Measurements from ENCODE around the gene CYS1. TPM values are rescaled to one million over a fixed set of nuclear protein-coding genes. Genes with fewer than 3 reads are reported as not detected.
A peak's percentile ranks its signal among the peaks of the same experiment; 100 is the strongest.

Gene CYS1
- total RNA-seq, 1 donor from 2014 or later, result 20.8 TPM

GRCh38 chr2:10085043-10085667 is 4.9 kb upstream of the CYS1 start:
- DNase-seq (ENCODE audit: low read depth), result no peak
- TF ChIP-seq, protein P1, sequence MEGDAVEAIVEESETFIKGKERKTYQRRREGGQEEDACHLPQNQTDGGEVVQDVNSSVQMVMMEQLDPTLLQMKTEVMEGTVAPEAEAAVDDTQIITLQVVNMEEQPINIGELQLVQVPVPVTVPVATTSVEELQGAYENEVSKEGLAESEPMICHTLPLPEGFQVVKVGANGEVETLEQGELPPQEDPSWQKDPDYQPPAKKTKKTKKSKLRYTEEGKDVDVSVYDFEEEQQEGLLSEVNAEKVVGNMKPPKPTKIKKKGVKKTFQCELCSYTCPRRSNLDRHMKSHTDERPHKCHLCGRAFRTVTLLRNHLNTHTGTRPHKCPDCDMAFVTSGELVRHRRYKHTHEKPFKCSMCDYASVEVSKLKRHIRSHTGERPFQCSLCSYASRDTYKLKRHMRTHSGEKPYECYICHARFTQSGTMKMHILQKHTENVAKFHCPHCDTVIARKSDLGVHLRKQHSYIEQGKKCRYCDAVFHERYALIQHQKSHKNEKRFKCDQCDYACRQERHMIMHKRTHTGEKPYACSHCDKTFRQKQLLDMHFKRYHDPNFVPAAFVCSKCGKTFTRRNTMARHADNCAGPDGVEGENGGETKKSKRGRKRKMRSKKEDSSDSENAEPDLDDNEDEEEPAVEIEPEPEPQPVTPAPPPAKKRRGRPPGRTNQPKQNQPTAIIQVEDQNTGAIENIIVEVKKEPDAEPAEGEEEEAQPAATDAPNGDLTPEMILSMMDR (conservative IDR thresholded peaks at IDR 0.05; ENCODE audit: low read depth, low read length), result no peak

GRCh38 chr2:10084223-10084865 is 4.1 kb upstream of the CYS1 start:
- TF ChIP-seq, protein P1 (conservative IDR thresholded peaks at IDR 0.05; ENCODE audit: low read depth, low read length), result no peak
- DNase-seq (ENCODE audit: low read depth), result no peak
- peak overlapping the region; percentile 7 for H3K4me3 ChIP-seq (ENCODE audit: low read depth, low read length)

More at GRCh38 chr2:10085043-10085667, 4.9 kb upstream of the CYS1 start:
- no peak overlapping the region for H3K4me3 ChIP-seq (ENCODE audit: low read depth, low read length)

- H3K4me3 ChIP-seq (ENCODE audit: low read depth, low read length), result no peak overlapping the region
- DNase-seq (ENCODE audit: low read depth), result no peak
- TF ChIP-seq, protein P1 (conservative IDR thresholded peaks at IDR 0.05; ENCODE audit: low read depth, low read length), result no peak
These were observed 3.5 kb upstream of the CYS1 start for GRCh38 chr2:10083692-10084211.

DNA sequence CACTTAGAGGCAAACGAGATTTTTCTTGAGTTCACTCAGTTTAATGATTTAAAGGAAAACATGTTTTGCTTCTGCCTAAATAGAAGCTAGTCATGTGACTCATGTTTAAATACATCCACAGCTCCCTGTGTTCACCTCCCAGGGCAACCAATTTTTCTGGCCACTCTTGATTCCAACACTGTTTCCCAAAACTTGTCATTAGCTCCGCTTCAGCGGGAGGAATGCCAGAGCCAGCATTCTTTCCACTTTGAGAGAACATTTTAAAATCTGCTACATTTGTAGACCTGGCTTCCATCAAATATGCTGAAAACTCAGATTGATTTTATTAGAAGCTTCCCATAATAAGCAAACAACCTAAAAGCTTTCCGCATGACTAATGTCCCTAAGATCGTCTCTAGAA is 2.8 kb upstream of the CYS1 start:
- TF ChIP-seq, protein P1 (conservative IDR thresholded peaks at IDR 0.05; ENCODE audit: low read depth, low read length), result no peak
- H3K4me3 ChIP-seq (ENCODE audit: low read depth, low read length), result no peak overlapping the region
- no peak for DNase-seq (ENCODE audit: low read depth)

GRCh38 chr2:10080536-10081304 is 509 bp upstream of the CYS1 start:
- peak overlapping the region; percentile 88 for H3K4me3 ChIP-seq (ENCODE audit: low read depth, low read length)
- no peak for DNase-seq (ENCODE audit: low read depth)
- TF ChIP-seq, protein P1 (conservative IDR thresholded peaks at IDR 0.05; ENCODE audit: low read depth, low read length), result no peak

DNA sequence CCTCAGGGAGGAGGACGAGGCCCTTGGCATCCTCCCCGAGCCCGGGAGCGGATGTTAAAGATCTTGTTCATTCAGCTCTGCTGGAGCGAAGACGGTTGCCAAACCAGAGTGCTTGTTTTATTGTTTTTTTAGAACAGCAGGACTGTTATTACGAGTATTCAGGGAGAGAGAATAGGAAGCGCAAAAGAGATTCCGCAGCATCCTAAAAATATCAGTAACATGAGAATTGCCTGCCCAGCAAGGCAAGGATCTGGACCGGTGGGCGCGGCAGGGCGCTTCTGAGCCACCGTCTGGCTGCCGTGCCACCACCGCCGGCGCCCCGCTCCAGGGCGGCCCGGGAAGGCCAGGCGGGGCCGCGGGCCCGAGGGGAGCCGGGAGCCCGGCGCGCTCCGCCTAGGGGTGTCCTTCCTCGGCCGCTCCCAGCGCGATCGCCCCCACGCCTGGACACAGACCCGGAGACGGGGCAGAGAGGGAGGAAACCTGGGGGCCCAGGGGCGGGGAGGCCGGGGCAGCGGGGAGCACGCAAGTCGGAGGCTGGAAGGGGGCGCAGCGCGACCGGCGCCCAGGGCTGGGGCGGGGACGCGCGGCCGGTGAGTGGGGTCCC is 843 bp downstream of the CYS1 start:
- H3K4me3 ChIP-seq (ENCODE audit: low read depth, low read length), result peak overlapping the region; percentile 88
- DNase-seq (ENCODE audit: low read depth), result no peak
- TF ChIP-seq, protein P1 (conservative IDR thresholded peaks at IDR 0.05; ENCODE audit: low read depth, low read length), result no peak
